WTC11 (cell line): ENCODE measurements around the gene CLDN3.
"Not testable (repeated sequence)": the region's sequence is repeated elsewhere in the genome, so short reads cannot be mapped to it uniquely, and the experiment has no call there.

ENCODE experiments used
- AFF4 ChIP-seq: sonication (generic); formaldehyde crosslinking; IDR thresholded peaks from 2 replicates; pipeline ENCODE4 v1.8.1; 2023; ENCODE audit warnings: mild to moderate bottlenecking, missing genetic modification reagents, borderline replicate concordance
- ATF2 ChIP-seq: sonication (generic); formaldehyde crosslinking; IDR thresholded peaks from 2 replicates; pipeline ENCODE4 v1.8.1; 2022; ENCODE audit warnings: low read depth, missing genetic modification reagents, borderline replicate concordance
- ATF6 ChIP-seq: sonication (generic); formaldehyde crosslinking; IDR thresholded peaks from 2 replicates; pipeline ENCODE4 v1.8.1; 2023; ENCODE audit warnings: mild to moderate bottlenecking, missing genetic modification reagents
- CTCF ChIP-seq: fragments of 200-600 bp; IDR thresholded peaks from 2 replicates; pipeline ENCODE4 v1.8.0; 2022; ENCODE audit warnings: antibody characterized with exemption
- HMGXB4 ChIP-seq: sonication (generic); formaldehyde crosslinking; IDR thresholded peaks from 2 replicates; pipeline ENCODE4 v1.8.1; 2023; ENCODE audit warnings: mild to moderate bottlenecking, moderate library complexity, missing genetic modification reagents
- JUN ChIP-seq: sonication (generic); formaldehyde crosslinking; IDR thresholded peaks from 2 replicates; pipeline ENCODE4 v1.8.0; 2023; ENCODE audit warnings: mild to moderate bottlenecking, missing genetic modification reagents
- MLX ChIP-seq: sonication (generic); formaldehyde crosslinking; IDR thresholded peaks from 2 replicates; pipeline ENCODE4 v1.8.1; 2023; ENCODE audit warnings: mild to moderate bottlenecking, missing genetic modification reagents, moderate library complexity
- MXD4 ChIP-seq: fragments of 250-450 bp; sonication (Bioruptor Pico); IDR thresholded peaks from 2 replicates; pipeline ENCODE4 v1.8.0; 2021; ENCODE audit warnings: mild to moderate bottlenecking, moderate library complexity, borderline replicate concordance
- NFYB ChIP-seq: sonication (generic); formaldehyde crosslinking; conservative IDR thresholded peaks from 2 replicates; pipeline ENCODE4 v1.8.0; 2022; ENCODE audit warnings: low read depth, missing genetic modification reagents
- NR1H2 ChIP-seq: sonication (generic); formaldehyde crosslinking; IDR thresholded peaks from 2 replicates; pipeline ENCODE4 v1.9.0; 2021; ENCODE audit warnings: mild to moderate bottlenecking, moderate library complexity, missing genetic modification reagents
- SP1 ChIP-seq: sonication (generic); formaldehyde crosslinking; conservative IDR thresholded peaks from 2 replicates; pipeline ENCODE4 v1.8.1; 2022; ENCODE audit warnings: missing genetic modification reagents
- TCF7 ChIP-seq: sonication (generic); formaldehyde crosslinking; IDR thresholded peaks from 2 replicates; pipeline ENCODE4 v1.8.0; 2022; ENCODE audit warnings: mild to moderate bottlenecking, low read depth, missing genetic modification reagents, moderate library complexity
- ZNF281 ChIP-seq: sonication (generic); formaldehyde crosslinking; IDR thresholded peaks from 2 replicates; pipeline ENCODE4 v1.8.0; 2023; ENCODE audit warnings: mild to moderate bottlenecking, missing genetic modification reagents
- ZSCAN18 ChIP-seq: fragments of 250-450 bp; sonication (Bioruptor Pico); IDR thresholded peaks from 2 replicates; pipeline ENCODE4 v2.1.2; 2022; ENCODE audit warnings: mild to moderate bottlenecking, moderate library complexity

GRCh38 chr7:73796656-73797055 lies 26.6 kb upstream of the CLDN3 start:
- TF ChIP-seq NFYB (CRISPR knock-in tag); ATF2 (CRISPR knock-in tag); CTCF; JUN (CRISPR knock-in tag); SP1 (CRISPR knock-in tag); NR1H2 (CRISPR knock-in tag); MXD4 (CRISPR knock-in tag); ATF6 (CRISPR knock-in tag); AFF4 (CRISPR knock-in tag); MLX; HMGXB4 (CRISPR knock-in tag); TCF7 (CRISPR knock-in tag); ZSCAN18 (CRISPR knock-in tag); ZNF281 (CRISPR knock-in tag): not testable (repeated sequence)
